K562 (cell line): ENCODE results near the gene FOXJ1. TPM values are rescaled to one million over a fixed set of nuclear protein-coding genes. Genes with fewer than 3 reads are reported as not detected.
A peak's percentile ranks its signal among the peaks of the same experiment; 100 is the strongest.

Experiments used
- CEBPG ChIP-seq, 3 experiments: fragments of 200-800 bp in 1 of 3; sonication (Bioruptor generic) in 1 of 3; sonication (generic) in 1 of 3; formaldehyde crosslinking in 1 of 3; IDR thresholded peaks in 2 of 3; conservative IDR thresholded peaks in 1 of 3; 2 replicates each; pipeline versions ENCODE4 v1.6.1 to v1.8.0; 2016 to 2022; ENCODE audit warnings: missing compliant biosample characterization in 2 of 3, missing genetic modification characterization in 2 of 3, mild to moderate bottlenecking in 1 of 3, missing genetic modification reagents in 1 of 3
- ETV6 ChIP-seq, 3 experiments: fragments of 150-350 bp in 1 of 3; sonication (generic) in 1 of 3; formaldehyde crosslinking in 1 of 3; IDR thresholded peaks; 2 replicates each; pipeline versions ENCODE4 v1.6.1 to v1.8.0; 2014 to 2022; ENCODE audit warnings: borderline replicate concordance in 2 of 3, low read depth in 2 of 3, antibody characterized with exemption in 1 of 3, low read length in 1 of 3, mild to moderate bottlenecking in 1 of 3, missing genetic modification reagents in 1 of 3
- GTF2E2 ChIP-seq: fragments of 200-800 bp; sonication (Bioruptor generic); IDR thresholded peaks from 2 replicates; pipeline ENCODE4 v1.6.1; 2016; ENCODE audit warnings: missing genetic modification characterization, missing compliant biosample characterization
- HINFP ChIP-seq: fragments of 450-650 bp; conservative IDR thresholded peaks from 2 replicates; pipeline ENCODE4 v1.6.1; 2016; ENCODE audit warnings: missing genetic modification characterization, low read depth, mild to moderate bottlenecking, control low read depth, missing compliant biosample characterization
- NR0B1 ChIP-seq: fragments of 450-650 bp; IDR thresholded peaks from one replicate; pipeline ENCODE4 v1.6.1; 2018; ENCODE audit warnings: mild to moderate bottlenecking, moderate library complexity; ENCODE audit not compliant: partially characterized antibody
- POLR2G ChIP-seq: fragments of 200-400 bp; formaldehyde crosslinking; IDR thresholded peaks from 2 replicates; pipeline ENCODE4 v1.6.1; 2017; ENCODE audit warnings: low read depth, mild to moderate bottlenecking, antibody characterized with exemption, low read length, moderate library complexity
- RAD21 ChIP-seq, 2 experiments: fragments of 250-450 bp in 1 of 2; fragments of 450-650 bp in 1 of 2; sonication (Bioruptor Pico) in 1 of 2; formaldehyde crosslinking in 1 of 2; IDR thresholded peaks in 1 of 2; conservative IDR thresholded peaks in 1 of 2; 2 replicates each; pipeline versions ENCODE4 v1.4.0 to v1.8.0; 2020 to 2022; ENCODE audit warnings: mild to moderate bottlenecking in 2 of 2, moderate library complexity in 1 of 2
- RCOR1 ChIP-seq, 2 experiments: IDR thresholded peaks; 2 replicates each; pipeline ENCODE4 v1.6.1; 2012; ENCODE audit warnings: low read depth in 2 of 2, low read length in 2 of 2, borderline replicate concordance in 1 of 2, improper control_type of control experiment in 1 of 2
- RNF2 ChIP-seq: sonication (generic); IDR thresholded peaks from 2 replicates; pipeline ENCODE4 v1.6.1; 2016
- SMAD1 ChIP-seq: fragments of 150-350 bp; IDR thresholded peaks from 2 replicates; pipeline ENCODE4 v1.6.1; 2014; ENCODE audit warnings: low read length, low read depth; ENCODE audit not compliant: partially characterized antibody
- SMARCA4 ChIP-seq: fragments of 450-650 bp; IDR thresholded peaks from 2 replicates; pipeline ENCODE4 v1.6.1; 2016
- SPI1 ChIP-seq: IDR thresholded peaks from 2 replicates; pipeline ENCODE4 v1.6.1; 2011; ENCODE audit warnings: low read depth, low read length, control low read depth, borderline replicate concordance
- SRF ChIP-seq, 2 experiments: fragments of 250-450, 450-650 bp in 1 of 2; sonication (Bioruptor Pico) in 1 of 2; sonication (generic) in 1 of 2; formaldehyde crosslinking; IDR thresholded peaks; 2 replicates each; pipeline versions ENCODE4 v1.5.0 to v1.5.1; 2020 to 2022; ENCODE audit warnings: mild to moderate bottlenecking in 1 of 2, missing genetic modification reagents in 1 of 2
- polyA plus RNA-seq, 8 experiments: library from polyadenylated mRNA; depleted of rRNA in 4 of 8; stranded (reverse) in 5 of 8; unstranded in 3 of 8; fragments of >200 nt; fragmentation: Nextera tagmentation in 2 of 8; fragmentation: Illumina TruSeq in 1 of 8; extraction: Ambion mirVana in 2 of 8; extraction: Trizol in 1 of 8; gene quantifications; 2 replicates each; pipeline versions ENCODE4 v1.2.1 to v1.2.3, GENCODE V29; 2011 to 2014; ENCODE audit warnings: inconsistent platforms in 1 of 8, missing spikeins in 1 of 8
- total RNA-seq, 7 experiments: library from RNA; depleted of rRNA in 6 of 7; stranded (reverse); fragments of >200 nt in 6 of 7; fragmentation: Illumina TruSeq in 2 of 7; extraction: Trizol in 2 of 7; gene quantifications; 2 replicates each; pipeline versions ENCODE4 v1.2.1 to v1.2.3, GENCODE V29; 2011 to 2021; ENCODE audit warnings: low replicate concordance in 1 of 7
- TF ChIP-seq, protein P1 (sequence below), 3 experiments: IDR thresholded peaks in 2 of 3; conservative IDR thresholded peaks in 1 of 3; 2 replicates each; pipeline ENCODE4 v1.5.1; 2011 to 2012; ENCODE audit warnings: low read length in 3 of 3, mild to moderate bottlenecking in 3 of 3, control low read depth in 2 of 3, improper control_type of control experiment in 1 of 3, inconsistent platforms in 1 of 3, low read depth in 1 of 3, mixed read lengths in 1 of 3, moderate library complexity in 1 of 3; ENCODE audit not compliant: insufficient read depth in 2 of 3
- TF ChIP-seq, protein P2 (sequence below): fragments of 450-650 bp; formaldehyde crosslinking; IDR thresholded peaks from 2 replicates; pipeline ENCODE4 v1.4.0; 2022; ENCODE audit warnings: mild to moderate bottlenecking, moderate library complexity
- TF ChIP-seq, protein P3 (sequence below): sonication (generic); formaldehyde crosslinking; IDR thresholded peaks from 2 replicates; pipeline ENCODE4 v1.8.0; 2022; ENCODE audit warnings: mild to moderate bottlenecking, missing genetic modification reagents

FOXJ1 gene
- total and polyA plus RNA-seq, 9 of the 15 experiments (the other 6 are each of a cell fraction or from before 2014, with no cell fraction given) = 0.07 TPM; not detected in 8

DNA sequence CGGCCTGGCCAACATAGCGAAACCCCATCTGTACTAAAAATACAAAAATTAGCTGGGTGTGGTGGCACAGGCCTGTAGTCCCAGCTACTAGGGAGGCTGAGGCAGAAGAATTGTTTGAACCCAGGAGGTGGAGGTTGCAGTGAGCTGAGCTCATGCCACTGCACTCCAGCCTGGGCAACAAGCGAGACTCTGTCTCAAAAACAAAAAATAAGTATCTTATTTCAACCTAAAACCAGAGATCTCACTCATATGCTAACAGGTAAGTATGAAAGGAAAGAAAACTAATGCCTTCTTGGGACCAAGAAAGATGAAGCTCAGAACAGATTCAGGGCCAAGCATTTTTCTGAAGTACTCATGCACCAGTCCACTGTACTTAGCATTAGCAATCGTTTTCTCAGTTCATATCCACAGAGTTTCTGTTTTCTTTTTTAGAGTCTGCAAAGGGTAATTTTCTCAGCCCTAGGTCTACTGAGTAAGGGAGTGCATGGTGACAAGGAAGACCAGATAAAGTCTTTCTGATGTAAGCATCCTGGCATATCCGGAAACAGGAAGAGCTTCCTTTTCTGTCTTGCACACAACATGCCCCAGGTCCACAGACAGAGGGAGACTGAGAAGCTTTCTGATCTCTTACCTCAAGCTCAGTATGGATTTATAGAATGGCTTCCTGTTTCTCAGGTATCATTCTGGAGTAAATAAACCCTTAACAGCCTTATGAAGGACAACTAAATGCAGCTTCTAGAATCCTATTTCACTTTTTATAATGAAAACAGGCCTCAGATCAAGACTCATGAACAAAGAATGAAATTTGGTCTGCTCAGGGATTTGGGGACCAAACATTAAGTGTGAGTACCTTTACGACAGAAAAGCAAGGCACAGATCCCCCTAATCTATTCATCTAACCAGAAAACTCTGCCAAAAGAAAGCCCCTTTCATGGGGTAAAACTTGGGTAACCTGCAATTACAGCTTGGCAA, 38.7 kb upstream of the FOXJ1 start (continued):
- 0 out of 2 replicates have a peak, but pooled peaks have one; percentile 38 for TF ChIP-seq HINFP (tag)
- peak; percentile 88 to 92 for TF ChIP-seq ETV6 (IDR thresholded peaks at IDR 0.05; ENCODE audit: borderline replicate concordance in 1 of 2, low read depth in 2 of 2, low read length in 1 of 2)
- TF ChIP-seq ETV6 (CRISPR knock-in tag; IDR thresholded peaks at IDR 0.05; ENCODE audit: borderline replicate concordance) = no peak
- TF ChIP-seq SMAD1 = no peak
- TF ChIP-seq CEBPG (CRISPR knock-in tag; IDR thresholded peaks at IDR 0.05) = peak; percentile 81
- peak; percentile 32 to 79; a peak in 3 of 4 replicates for TF ChIP-seq CEBPG (tag; conservative IDR thresholded peaks at IDR 0.05 in 1 of 2, IDR thresholded peaks at IDR 0.05 in 1 of 2)
- 0 out of 2 replicates have a peak, but pooled peaks have one; percentile 19 for TF ChIP-seq RNF2
- TF ChIP-seq SMARCA4 = peak; percentile 57; the same call in 1 of the 2 replicates
- peak in 1 of 2 experiments; percentile 55; a peak in 3 of 4 replicates for TF ChIP-seq RAD21 (CRISPR knock-in tag; conservative IDR thresholded peaks at IDR 0.05 in 1 of 2, IDR thresholded peaks at IDR 0.05 in 1 of 2)
- TF ChIP-seq, protein P1, sequence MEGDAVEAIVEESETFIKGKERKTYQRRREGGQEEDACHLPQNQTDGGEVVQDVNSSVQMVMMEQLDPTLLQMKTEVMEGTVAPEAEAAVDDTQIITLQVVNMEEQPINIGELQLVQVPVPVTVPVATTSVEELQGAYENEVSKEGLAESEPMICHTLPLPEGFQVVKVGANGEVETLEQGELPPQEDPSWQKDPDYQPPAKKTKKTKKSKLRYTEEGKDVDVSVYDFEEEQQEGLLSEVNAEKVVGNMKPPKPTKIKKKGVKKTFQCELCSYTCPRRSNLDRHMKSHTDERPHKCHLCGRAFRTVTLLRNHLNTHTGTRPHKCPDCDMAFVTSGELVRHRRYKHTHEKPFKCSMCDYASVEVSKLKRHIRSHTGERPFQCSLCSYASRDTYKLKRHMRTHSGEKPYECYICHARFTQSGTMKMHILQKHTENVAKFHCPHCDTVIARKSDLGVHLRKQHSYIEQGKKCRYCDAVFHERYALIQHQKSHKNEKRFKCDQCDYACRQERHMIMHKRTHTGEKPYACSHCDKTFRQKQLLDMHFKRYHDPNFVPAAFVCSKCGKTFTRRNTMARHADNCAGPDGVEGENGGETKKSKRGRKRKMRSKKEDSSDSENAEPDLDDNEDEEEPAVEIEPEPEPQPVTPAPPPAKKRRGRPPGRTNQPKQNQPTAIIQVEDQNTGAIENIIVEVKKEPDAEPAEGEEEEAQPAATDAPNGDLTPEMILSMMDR (IDR thresholded peaks at IDR 0.05 in 2 of 3, conservative IDR thresholded peaks at IDR 0.05 in 1 of 3; ENCODE audit: insufficient read depth in 2 of 3, low read depth in 1 of 3, low read length in 3 of 3) = peak in 2 of 3 experiments; percentile 19 to 49; a peak in 3 of 6 replicates
- TF ChIP-seq RCOR1 (IDR thresholded peaks at IDR 0.05; ENCODE audit: borderline replicate concordance in 1 of 2, low read depth in 2 of 2, low read length in 2 of 2) = peak in 1 of 2 experiments; percentile 74; a peak in 2 of 4 replicates
- peak in 1 of 2 experiments; percentile 91; a peak in 2 of 4 replicates for TF ChIP-seq SRF (CRISPR knock-in tag; IDR thresholded peaks at IDR 0.05)
- no peak for TF ChIP-seq NR0B1
- TF ChIP-seq SPI1 = peak; percentile 81
- TF ChIP-seq, protein P2, sequence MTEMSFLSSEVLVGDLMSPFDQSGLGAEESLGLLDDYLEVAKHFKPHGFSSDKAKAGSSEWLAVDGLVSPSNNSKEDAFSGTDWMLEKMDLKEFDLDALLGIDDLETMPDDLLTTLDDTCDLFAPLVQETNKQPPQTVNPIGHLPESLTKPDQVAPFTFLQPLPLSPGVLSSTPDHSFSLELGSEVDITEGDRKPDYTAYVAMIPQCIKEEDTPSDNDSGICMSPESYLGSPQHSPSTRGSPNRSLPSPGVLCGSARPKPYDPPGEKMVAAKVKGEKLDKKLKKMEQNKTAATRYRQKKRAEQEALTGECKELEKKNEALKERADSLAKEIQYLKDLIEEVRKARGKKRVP (CRISPR knock-in tag) = peak; percentile 83
- TF ChIP-seq, protein P3, sequence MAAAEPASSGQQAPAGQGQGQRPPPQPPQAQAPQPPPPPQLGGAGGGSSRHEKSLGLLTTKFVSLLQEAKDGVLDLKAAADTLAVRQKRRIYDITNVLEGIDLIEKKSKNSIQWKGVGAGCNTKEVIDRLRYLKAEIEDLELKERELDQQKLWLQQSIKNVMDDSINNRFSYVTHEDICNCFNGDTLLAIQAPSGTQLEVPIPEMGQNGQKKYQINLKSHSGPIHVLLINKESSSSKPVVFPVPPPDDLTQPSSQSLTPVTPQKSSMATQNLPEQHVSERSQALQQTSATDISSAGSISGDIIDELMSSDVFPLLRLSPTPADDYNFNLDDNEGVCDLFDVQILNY (CRISPR knock-in tag) = no peak
- 0 out of 2 replicates have a peak, but pooled peaks have one; percentile 44 for TF ChIP-seq GTF2E2 (tag)
- TF ChIP-seq POLR2G = 0 out of 2 replicates have a peak, but pooled peaks have one; percentile 36
